ENCODE measurements around the gene FRZB.

DNA sequence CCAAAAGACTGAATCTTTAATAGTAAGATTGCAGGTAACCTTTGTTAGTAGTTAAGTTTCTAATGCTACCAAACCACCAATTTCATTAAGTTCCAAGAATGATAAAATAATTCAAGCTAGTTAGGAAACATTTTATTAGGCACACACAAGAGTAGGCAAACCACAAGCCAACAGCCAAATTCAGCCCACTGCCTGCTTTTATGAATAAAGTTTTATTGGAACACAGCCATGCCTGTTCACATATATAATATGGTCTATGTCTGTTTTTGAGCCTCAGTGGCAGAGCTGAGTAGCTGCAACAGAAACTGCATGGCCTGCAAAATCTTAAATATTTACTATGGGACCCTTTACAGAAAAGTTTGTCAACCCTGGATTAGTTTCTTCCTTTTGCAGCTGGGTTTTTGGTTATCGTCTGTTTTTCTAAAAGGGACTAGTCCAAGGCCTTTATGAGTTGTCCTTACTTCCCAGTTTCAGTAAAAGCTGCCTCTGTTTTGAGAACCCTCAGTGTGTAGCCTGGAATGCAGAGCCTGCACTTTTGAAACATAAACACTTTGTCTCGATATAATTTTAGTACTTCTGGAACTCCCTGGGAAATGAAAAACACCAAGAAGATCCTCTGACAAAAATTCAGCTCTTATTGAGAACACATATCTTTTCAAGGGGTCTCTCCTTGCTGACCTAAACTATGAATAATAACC, 39.1 kb downstream of the FRZB start:
- TF ChIP-seq, protein P1, sequence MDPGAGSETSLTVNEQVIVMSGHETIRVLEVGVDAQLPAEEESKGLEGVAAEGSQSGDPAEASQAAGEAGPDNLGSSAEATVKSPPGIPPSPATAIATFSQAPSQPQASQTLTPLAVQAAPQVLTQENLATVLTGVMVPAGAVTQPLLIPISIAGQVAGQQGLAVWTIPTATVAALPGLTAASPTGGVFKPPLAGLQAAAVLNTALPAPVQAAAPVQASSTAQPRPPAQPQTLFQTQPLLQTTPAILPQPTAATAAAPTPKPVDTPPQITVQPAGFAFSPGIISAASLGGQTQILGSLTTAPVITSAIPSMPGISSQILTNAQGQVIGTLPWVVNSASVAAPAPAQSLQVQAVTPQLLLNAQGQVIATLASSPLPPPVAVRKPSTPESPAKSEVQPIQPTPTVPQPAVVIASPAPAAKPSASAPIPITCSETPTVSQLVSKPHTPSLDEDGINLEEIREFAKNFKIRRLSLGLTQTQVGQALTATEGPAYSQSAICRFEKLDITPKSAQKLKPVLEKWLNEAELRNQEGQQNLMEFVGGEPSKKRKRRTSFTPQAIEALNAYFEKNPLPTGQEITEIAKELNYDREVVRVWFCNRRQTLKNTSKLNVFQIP (CRISPR knock-in tag; IDR thresholded peaks at IDR 0.05; ENCODE audit: borderline replicate concordance, low read depth) = no peak
- TF ChIP-seq TOX (CRISPR knock-in tag; IDR thresholded peaks at IDR 0.05; ENCODE audit: borderline replicate concordance) = no peak
- TF ChIP-seq, protein P2, sequence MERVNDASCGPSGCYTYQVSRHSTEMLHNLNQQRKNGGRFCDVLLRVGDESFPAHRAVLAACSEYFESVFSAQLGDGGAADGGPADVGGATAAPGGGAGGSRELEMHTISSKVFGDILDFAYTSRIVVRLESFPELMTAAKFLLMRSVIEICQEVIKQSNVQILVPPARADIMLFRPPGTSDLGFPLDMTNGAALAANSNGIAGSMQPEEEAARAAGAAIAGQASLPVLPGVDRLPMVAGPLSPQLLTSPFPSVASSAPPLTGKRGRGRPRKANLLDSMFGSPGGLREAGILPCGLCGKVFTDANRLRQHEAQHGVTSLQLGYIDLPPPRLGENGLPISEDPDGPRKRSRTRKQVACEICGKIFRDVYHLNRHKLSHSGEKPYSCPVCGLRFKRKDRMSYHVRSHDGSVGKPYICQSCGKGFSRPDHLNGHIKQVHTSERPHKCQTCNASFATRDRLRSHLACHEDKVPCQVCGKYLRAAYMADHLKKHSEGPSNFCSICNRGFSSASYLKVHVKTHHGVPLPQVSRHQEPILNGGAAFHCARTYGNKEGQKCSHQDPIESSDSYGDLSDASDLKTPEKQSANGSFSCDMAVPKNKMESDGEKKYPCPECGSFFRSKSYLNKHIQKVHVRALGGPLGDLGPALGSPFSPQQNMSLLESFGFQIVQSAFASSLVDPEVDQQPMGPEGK (CRISPR knock-in tag; IDR thresholded peaks at IDR 0.05; ENCODE audit: borderline replicate concordance) = no peak

Measured in SK-N-SH treated with all-trans-retinoic acid at 6 μM for 48 hours (cell line).